Thoracic aorta (tissue), 2 donors: ENCODE results near the gene NDUFAF4. TPM values are rescaled to one million over a fixed set of nuclear protein-coding genes. Genes with fewer than 3 reads are reported as not detected.

Experiments
- ATAC-seq: fragments of 150-250 bp; one replicate; pipeline ENCODE4 v1.8.0; 2017; ENCODE audit warnings: low read depth; ENCODE audit not compliant: insufficient number of reproducible peaks, low FRiP score
- DNase-seq: peaks from one replicate; pipeline ENCODE4 v3.0.0-alpha.2; 2020; ENCODE audit warnings: low spot score
- H3K27ac ChIP-seq, 2 donors: fragments of 200-600 bp; sonication (generic); 1 replicate in 1 of 2; 2 replicates in 1 of 2; pipeline ENCODE4 v1.5.1; 2016; ENCODE audit warnings: mild to moderate bottlenecking in 2 of 2, moderate library complexity in 2 of 2
- H3K27me3 ChIP-seq: fragments of 200-600 bp; sonication (generic); replicated peaks from 2 replicates; pipeline ENCODE4 v1.6.0; 2016; ENCODE audit warnings: mild to moderate bottlenecking; ENCODE audit not compliant: insufficient read depth
- H3K36me3 ChIP-seq: fragments of 200-600 bp; sonication (generic); one replicate; pipeline ENCODE4 v1.5.1; 2016
- H3K4me1 ChIP-seq, 2 donors: fragments of 200-600 bp; sonication (generic); 1 replicate in 1 of 2; 2 replicates in 1 of 2; pipeline versions ENCODE4 v1.5.1 to v1.6.0; 2016; ENCODE audit warnings: low read depth in 2 of 2, mild to moderate bottlenecking in 1 of 2; ENCODE audit not compliant: control insufficient read depth in 1 of 2
- H3K4me3 ChIP-seq: fragments of 200-600 bp; sonication (generic); 2 replicates; pipeline ENCODE4 v1.5.1; 2016; ENCODE audit warnings: mild to moderate bottlenecking
- H3K9me3 ChIP-seq: fragments of 200-600 bp; sonication (generic); 2 replicates; pipeline ENCODE4 v1.5.1; 2016
- total RNA-seq, 2 donors: library from RNA; depleted of rRNA; stranded (reverse); fragments of >200 nt; gene quantifications; one replicate each; pipeline versions ENCODE4 v1.1.0 to v1.2.3, GENCODE V29; 2016
- TF ChIP-seq, protein P1 (sequence below): fragments of 200-600 bp; sonication (generic); IDR thresholded peaks from one replicate; pipeline ENCODE4 v1.5.1; 2019; ENCODE audit warnings: antibody characterized with exemption

The NDUFAF4 gene
- total RNA-seq, 2 donors from 2014 or later: 11.5 to 15.3 TPM

DNA sequence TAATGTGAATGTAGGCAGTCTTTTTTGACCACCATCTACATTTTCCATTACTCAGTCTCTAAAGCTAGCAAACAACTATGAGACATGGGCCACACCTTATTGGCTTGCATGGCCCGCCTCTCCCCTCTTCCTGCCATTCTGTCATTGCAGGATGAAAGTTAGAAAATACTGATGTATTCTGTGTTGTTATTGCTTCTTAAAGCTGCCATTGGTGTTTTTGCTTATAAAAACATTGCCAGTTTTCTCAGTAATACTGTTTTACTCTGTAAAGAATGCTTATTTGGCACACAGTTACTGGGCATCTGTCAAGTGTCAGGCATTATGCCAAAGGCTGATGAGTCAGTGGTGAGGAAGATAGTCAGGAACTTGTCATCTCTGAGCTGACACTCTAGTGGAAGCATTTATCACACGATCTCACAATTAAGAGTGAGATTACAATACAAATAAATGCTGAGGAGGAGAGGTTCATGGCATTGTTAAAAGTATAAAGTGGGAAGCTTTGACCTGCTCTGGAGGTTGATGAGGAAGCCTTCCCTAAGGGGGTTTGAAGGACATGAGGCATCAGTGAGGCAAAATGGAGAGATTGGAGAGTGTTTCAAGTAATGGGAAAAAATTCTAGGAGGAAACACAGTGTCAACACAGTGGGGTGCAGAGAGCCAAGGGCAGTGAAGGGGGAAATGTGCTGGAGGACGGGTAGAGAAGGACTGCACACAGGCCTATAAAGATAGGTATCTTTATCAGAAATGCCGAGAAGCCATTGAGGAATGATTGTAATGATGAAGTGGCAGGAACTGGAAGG is 41.5 kb upstream of the NDUFAF4 start:
- Histone ChIP-seq H3K9me3 (no peaks in the 10 kb centered on the region), H3K27ac (no peak overlapping the region), H3K4me3 (no peak overlapping the region), H3K4me1 (peaks cover 4 to 12% of the 10 kb centered on the region in 2 donors), H3K27me3 (no peaks in the 10 kb centered on the region), H3K36me3 (no peaks in the 10 kb centered on the region)
- TF ChIP-seq, protein P1, sequence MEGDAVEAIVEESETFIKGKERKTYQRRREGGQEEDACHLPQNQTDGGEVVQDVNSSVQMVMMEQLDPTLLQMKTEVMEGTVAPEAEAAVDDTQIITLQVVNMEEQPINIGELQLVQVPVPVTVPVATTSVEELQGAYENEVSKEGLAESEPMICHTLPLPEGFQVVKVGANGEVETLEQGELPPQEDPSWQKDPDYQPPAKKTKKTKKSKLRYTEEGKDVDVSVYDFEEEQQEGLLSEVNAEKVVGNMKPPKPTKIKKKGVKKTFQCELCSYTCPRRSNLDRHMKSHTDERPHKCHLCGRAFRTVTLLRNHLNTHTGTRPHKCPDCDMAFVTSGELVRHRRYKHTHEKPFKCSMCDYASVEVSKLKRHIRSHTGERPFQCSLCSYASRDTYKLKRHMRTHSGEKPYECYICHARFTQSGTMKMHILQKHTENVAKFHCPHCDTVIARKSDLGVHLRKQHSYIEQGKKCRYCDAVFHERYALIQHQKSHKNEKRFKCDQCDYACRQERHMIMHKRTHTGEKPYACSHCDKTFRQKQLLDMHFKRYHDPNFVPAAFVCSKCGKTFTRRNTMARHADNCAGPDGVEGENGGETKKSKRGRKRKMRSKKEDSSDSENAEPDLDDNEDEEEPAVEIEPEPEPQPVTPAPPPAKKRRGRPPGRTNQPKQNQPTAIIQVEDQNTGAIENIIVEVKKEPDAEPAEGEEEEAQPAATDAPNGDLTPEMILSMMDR: no peak
- no peak for ATAC-seq
- DNase-seq: no peak

DNA sequence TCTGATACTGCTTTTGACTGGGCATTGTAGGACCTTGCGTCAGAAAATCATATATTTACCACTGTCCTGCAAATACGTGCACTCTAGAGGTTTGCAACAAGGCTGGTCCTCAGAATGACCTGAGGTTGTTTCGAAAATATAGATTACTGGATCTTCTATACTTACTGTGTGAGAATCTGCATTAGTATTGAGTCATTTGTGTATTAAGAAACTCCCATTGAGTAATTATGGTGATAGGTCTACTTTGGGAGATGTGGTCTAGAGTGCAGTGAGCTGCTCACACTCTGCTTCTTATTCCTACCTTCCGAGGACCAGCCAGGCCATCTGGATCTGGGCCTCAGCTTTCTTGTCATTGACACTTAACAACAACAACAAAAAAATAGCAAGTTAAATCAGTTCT is 36.4 kb upstream of the NDUFAF4 start:
- H3K27me3 ChIP-seq: no peaks in the 10 kb centered on the region
- H3K4me3 ChIP-seq: no peak overlapping the region
- H3K9me3 ChIP-seq: no peaks in the 10 kb centered on the region
- TF ChIP-seq, protein P1: no peak
- DNase-seq (no peak), ATAC-seq (no peak)
- no peak overlapping the region for H3K27ac ChIP-seq
- no peaks in the 10 kb centered on the region for H3K36me3 ChIP-seq
- H3K4me1 ChIP-seq: peaks cover 4 to 11% of the 10 kb centered on the region in 2 donors

DNA sequence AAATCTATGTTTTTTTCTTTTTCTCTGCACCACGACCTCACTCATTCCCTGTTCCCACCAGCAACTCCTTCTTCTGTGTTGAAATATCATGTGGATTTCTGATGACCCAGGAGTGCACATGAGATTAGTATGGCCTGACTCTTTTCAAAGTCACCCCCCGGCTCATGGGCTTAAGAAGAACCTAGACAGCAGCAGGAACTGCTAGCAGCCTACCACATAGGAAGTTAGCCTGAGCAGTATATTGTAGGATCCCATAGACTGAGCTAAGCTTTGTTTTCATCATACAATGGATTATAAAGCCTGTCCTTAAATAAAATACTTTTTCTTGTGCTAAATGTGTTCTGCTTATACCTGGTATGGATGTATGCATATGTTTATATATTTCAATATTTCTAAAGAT is 33.5 kb upstream of the NDUFAF4 start:
- no peak overlapping the region for H3K27ac ChIP-seq
- H3K36me3 ChIP-seq: no peaks in the 10 kb centered on the region
- H3K4me3 ChIP-seq: no peak overlapping the region
- no peak for ATAC-seq
- no peaks in the 10 kb centered on the region for H3K9me3 ChIP-seq
- no peak for DNase-seq
- TF ChIP-seq, protein P1: no peak
- no peaks in the 10 kb centered on the region for H3K27me3 ChIP-seq
- no peaks in the 10 kb centered on the region for H3K4me1 ChIP-seq

DNA sequence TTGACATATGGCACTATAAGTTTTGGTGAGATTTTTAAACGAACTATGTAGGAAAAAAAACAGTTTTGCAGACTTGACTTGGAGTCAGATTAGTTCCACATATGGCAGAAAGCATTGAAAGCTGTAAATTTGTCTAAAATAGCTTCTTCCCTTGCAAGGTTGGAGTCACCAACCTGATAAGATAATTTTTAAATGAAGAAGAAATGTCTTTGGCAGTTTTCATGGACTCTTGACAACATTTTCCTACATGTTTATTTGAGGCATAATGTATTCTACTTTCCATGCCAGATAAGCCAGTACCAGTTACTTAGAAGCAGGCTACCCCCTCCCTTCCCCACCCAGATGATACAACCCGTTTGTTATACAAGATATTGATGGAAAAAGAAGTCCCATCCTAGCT is 32.0 kb upstream of the NDUFAF4 start:
- peaks cover 0 to 5% of the 10 kb centered on the region in 2 donors for H3K4me1 ChIP-seq
- no peak for DNase-seq
- TF ChIP-seq, protein P1: no peak
- H3K27me3 ChIP-seq: no peaks in the 10 kb centered on the region
- H3K36me3 ChIP-seq: no peaks in the 10 kb centered on the region
- no peaks in the 10 kb centered on the region for H3K9me3 ChIP-seq
- ATAC-seq: no peak
- no peak overlapping the region for H3K27ac ChIP-seq
- no peak overlapping the region for H3K4me3 ChIP-seq

DNA sequence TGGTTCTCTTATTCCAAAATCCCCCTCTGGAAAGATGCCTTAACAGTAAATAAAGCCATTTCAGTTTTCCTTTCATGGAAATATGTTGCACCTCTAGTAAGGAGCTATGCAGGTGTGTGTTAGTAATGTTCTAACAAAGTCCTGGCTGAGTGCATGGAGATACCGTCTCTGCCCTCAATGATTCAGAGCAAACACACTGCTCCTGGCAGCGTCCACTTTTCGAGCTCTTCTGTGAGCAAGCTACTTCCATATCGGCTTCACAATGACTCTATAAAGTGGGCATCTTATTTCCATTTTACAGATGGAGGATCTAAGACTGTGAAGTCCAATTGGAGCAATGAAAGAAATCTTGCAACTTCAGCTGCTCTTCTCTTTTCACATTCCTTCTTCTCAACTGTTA is 30.0 kb upstream of the NDUFAF4 start:
- TF ChIP-seq, protein P1: no peak
- DNase-seq (no peak), ATAC-seq (no peak)
- Histone ChIP-seq H3K4me1 (peaks cover 0 to 9% of the 10 kb centered on the region in 2 donors), H3K4me3 (no peak overlapping the region), H3K9me3 (no peaks in the 10 kb centered on the region), H3K27ac (no peak overlapping the region), H3K36me3 (no peaks in the 10 kb centered on the region), H3K27me3 (no peaks in the 10 kb centered on the region)
